B cell (primary cell): ENCODE data around the gene DENND4B.

Source experiments
- EZH2 ChIP-seq: IDR thresholded peaks from 2 replicates; pipeline ENCODE4 v1.6.1; 2012; ENCODE audit warnings: borderline replicate concordance, low read depth, mild to moderate bottlenecking, moderate library complexity, low read length; ENCODE audit not compliant: insufficient read depth, poor library complexity, severe bottlenecking
- TF ChIP-seq, protein P1 (sequence below): fragments of 200-600 bp; IDR thresholded peaks from one replicate; pipeline ENCODE4 v1.8.0; 2022; ENCODE audit warnings: antibody characterized with exemption, mild to moderate bottlenecking

DNA sequence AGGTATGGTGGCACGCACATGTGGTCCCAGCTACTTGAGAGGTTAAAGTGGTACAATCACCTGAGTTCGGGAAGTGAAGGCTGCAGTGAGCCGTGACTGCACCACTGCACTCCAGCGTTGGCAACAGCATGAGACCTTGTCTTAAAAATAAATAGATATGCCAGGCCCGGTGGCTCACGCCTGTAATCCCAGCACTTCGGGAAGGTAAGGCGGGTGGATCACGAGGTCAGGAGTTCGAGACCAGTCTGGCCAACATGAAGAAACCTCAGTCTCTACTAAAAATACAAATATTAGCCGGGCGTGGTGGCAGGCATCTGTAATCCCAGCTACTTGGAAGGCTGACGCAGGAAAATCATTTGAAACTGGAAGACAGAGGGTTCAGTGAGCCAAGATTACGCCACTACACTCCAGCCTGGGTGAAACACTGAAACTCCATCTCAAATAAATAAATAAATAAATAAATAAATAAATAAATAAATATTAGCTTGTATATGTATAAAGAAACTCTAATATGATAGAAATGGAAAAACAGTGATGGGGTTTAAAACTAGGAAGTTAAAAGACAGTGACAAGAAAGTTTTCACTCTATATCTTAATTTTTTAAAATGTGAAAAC lies 42.6 kb downstream of the DENND4B start:
- TF ChIP-seq, protein P1, sequence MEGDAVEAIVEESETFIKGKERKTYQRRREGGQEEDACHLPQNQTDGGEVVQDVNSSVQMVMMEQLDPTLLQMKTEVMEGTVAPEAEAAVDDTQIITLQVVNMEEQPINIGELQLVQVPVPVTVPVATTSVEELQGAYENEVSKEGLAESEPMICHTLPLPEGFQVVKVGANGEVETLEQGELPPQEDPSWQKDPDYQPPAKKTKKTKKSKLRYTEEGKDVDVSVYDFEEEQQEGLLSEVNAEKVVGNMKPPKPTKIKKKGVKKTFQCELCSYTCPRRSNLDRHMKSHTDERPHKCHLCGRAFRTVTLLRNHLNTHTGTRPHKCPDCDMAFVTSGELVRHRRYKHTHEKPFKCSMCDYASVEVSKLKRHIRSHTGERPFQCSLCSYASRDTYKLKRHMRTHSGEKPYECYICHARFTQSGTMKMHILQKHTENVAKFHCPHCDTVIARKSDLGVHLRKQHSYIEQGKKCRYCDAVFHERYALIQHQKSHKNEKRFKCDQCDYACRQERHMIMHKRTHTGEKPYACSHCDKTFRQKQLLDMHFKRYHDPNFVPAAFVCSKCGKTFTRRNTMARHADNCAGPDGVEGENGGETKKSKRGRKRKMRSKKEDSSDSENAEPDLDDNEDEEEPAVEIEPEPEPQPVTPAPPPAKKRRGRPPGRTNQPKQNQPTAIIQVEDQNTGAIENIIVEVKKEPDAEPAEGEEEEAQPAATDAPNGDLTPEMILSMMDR = no peak
- TF ChIP-seq EZH2 = no peak
